ENCODE data around the gene NDUFS4. TPM values are rescaled to one million over a fixed set of nuclear protein-coding genes. Genes with fewer than 3 reads are reported as not detected.

Gene NDUFS4
- total and polyA plus RNA-seq, 2 donors (not counting 1 experiment from before 2014, with no cell fraction given) = 147 to 194 TPM

DNA sequence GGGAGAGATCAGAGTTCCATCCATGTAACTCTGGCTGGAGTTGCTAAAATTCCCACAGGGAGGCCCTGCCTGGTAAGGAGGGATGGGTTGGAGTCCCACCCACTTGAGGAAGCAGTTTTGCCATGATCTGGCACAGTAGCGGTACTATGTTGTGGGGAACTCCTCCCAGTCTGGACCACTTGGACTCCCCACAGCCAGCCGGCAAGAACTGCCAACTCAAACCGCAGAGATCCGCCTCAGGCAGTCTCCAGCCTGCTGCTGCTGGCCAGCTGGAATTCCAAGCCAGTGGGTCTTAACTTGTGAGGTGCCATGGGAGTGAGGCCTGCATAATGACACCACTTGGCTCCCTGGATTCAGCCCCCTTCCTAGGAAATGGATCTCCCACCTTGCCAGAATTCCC is 151.9 kb downstream of the NDUFS4 start:
- Histone ChIP-seq H3K9ac (ENCODE audit: insufficient read depth, low read length) (no peak overlapping the region), H3K27ac (ENCODE audit: insufficient read depth, low read length) (no peak overlapping the region), H4K20me1 (ENCODE audit: control insufficient read depth, extremely low read depth, insufficient read depth, low read length) (no peaks in the 10 kb centered on the region), H3K4me2 (ENCODE audit: extremely low read depth, insufficient read depth, low read length) (no peak overlapping the region), H2AFZ (ENCODE audit: low read length) (no peak overlapping the region), H3K4me3 (replicated peaks in 1 of 4; ENCODE audit: control extremely low read depth in 1 of 4, insufficient read depth in 1 of 4, low read depth in 3 of 4, low read length in 4 of 4) (no peak overlapping the region), H3K79me2 (ENCODE audit: control insufficient read depth, insufficient read depth, low read length) (no peaks in the 10 kb centered on the region), H3K27me3 (ENCODE audit: control insufficient read depth, insufficient read depth, low read length) (peaks cover 2% of the 10 kb centered on the region), H3K9me3 (ENCODE audit: control insufficient read depth, insufficient read depth, low read depth, low read length) (no peaks in the 10 kb centered on the region), H3K4me1 (ENCODE audit: control insufficient read depth, extremely low read depth, insufficient read depth, low read length) (no peaks in the 10 kb centered on the region), H3K36me3 (ENCODE audit: control insufficient read depth, insufficient read depth, low read length) (no peaks in the 10 kb centered on the region)
- DNase-seq (ENCODE audit: low read depth in 2 of 2) = no peak
- TF ChIP-seq EZH2 (IDR thresholded peaks at IDR 0.05; ENCODE audit: low read length, missing control alignments) = no peak
- no peak for TF ChIP-seq CTCF (conservative IDR thresholded peaks at IDR 0.05 in 1 of 2, IDR thresholded peaks at IDR 0.05 in 1 of 2; ENCODE audit: low read depth in 1 of 2, low read length in 2 of 2)

GRCh38 chr5:53713978-53714666 is 153.7 kb downstream of the NDUFS4 start:
- no peak overlapping the region for H3K4me2 ChIP-seq (ENCODE audit: extremely low read depth, insufficient read depth, low read length)
- no peak for DNase-seq (ENCODE audit: low read depth in 2 of 2)
- no peak overlapping the region for H3K4me3 ChIP-seq (replicated peaks in 1 of 4; ENCODE audit: control extremely low read depth in 1 of 4, insufficient read depth in 1 of 4, low read depth in 3 of 4, low read length in 4 of 4)
- TF ChIP-seq EZH2 (IDR thresholded peaks at IDR 0.05; ENCODE audit: low read length, missing control alignments) (no peak), CTCF (conservative IDR thresholded peaks at IDR 0.05 in 1 of 2, IDR thresholded peaks at IDR 0.05 in 1 of 2; ENCODE audit: low read depth in 1 of 2, low read length in 2 of 2) (no peak)
- no peaks in the 10 kb centered on the region for H3K4me1 ChIP-seq (ENCODE audit: control insufficient read depth, extremely low read depth, insufficient read depth, low read length)
- H3K36me3 ChIP-seq (ENCODE audit: control insufficient read depth, insufficient read depth, low read length) = no peaks in the 10 kb centered on the region
- no peak overlapping the region for H2AFZ ChIP-seq (ENCODE audit: low read length)
- H3K27ac ChIP-seq (ENCODE audit: insufficient read depth, low read length) = no peak overlapping the region
- H3K27me3 ChIP-seq (ENCODE audit: control insufficient read depth, insufficient read depth, low read length) = peaks cover 2% of the 10 kb centered on the region
- H4K20me1 ChIP-seq (ENCODE audit: control insufficient read depth, extremely low read depth, insufficient read depth, low read length) = no peaks in the 10 kb centered on the region
- H3K79me2 ChIP-seq (ENCODE audit: control insufficient read depth, insufficient read depth, low read length) = no peaks in the 10 kb centered on the region
- no peak overlapping the region for H3K9ac ChIP-seq (ENCODE audit: insufficient read depth, low read length)
- H3K9me3 ChIP-seq (ENCODE audit: control insufficient read depth, insufficient read depth, low read depth, low read length) = no peaks in the 10 kb centered on the region

DNA sequence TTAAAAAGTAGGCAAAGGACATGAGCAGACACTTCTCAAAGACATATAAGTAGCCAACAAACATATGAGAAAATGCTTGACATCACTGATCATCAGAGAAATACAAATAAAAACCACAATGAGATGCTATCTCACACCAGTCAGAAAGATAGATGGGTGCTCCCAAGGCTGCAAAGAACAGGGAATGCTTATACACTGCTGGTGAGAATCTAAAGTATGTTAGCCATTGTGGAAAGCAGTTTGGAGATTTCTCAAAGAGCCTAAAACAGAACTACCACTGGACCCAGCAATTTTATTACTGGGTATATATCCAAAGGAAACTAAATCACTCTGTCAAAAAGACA is 154.2 kb downstream of the NDUFS4 start:
- Histone ChIP-seq H3K27ac (ENCODE audit: insufficient read depth, low read length) (no peak overlapping the region), H3K79me2 (ENCODE audit: control insufficient read depth, insufficient read depth, low read length) (no peaks in the 10 kb centered on the region), H2AFZ (ENCODE audit: low read length) (no peak overlapping the region), H3K4me2 (ENCODE audit: extremely low read depth, insufficient read depth, low read length) (no peak overlapping the region), H3K9ac (ENCODE audit: insufficient read depth, low read length) (no peak overlapping the region), H3K9me3 (ENCODE audit: control insufficient read depth, insufficient read depth, low read depth, low read length) (no peaks in the 10 kb centered on the region), H4K20me1 (ENCODE audit: control insufficient read depth, extremely low read depth, insufficient read depth, low read length) (no peaks in the 10 kb centered on the region), H3K4me3 (replicated peaks in 1 of 4; ENCODE audit: control extremely low read depth in 1 of 4, insufficient read depth in 1 of 4, low read depth in 3 of 4, low read length in 4 of 4) (no peak overlapping the region), H3K4me1 (ENCODE audit: control insufficient read depth, extremely low read depth, insufficient read depth, low read length) (no peaks in the 10 kb centered on the region), H3K36me3 (ENCODE audit: control insufficient read depth, insufficient read depth, low read length) (no peaks in the 10 kb centered on the region), H3K27me3 (ENCODE audit: control insufficient read depth, insufficient read depth, low read length) (peaks cover 2% of the 10 kb centered on the region)
- TF ChIP-seq EZH2 (IDR thresholded peaks at IDR 0.05; ENCODE audit: low read length, missing control alignments) = no peak
- TF ChIP-seq CTCF (conservative IDR thresholded peaks at IDR 0.05 in 1 of 2, IDR thresholded peaks at IDR 0.05 in 1 of 2; ENCODE audit: low read depth in 1 of 2, low read length in 2 of 2) = no peak
- DNase-seq (ENCODE audit: low read depth in 2 of 2) = peak in 1 of 2 donors; percentile 23

All from fibroblast of lung (primary cell).